Hippocampal formation (tissue), 2 donors: Measurements from ENCODE around the gene PRRC2A.

ENCODE experiments used
- DNase-seq, 2 donors: peaks; one replicate each; lab custom pipeline; 2025; lab: John Stamatoyannopoulos, UW

Gene PRRC2A

GRCh38 chr6:31665501-31666336, 45.2 kb downstream of the PRRC2A start, which contains the start of gene CSNK2B:
Gene CSNK2B (plus strand): TSS chr6:31666080. CDS start chr6:31666832, 752 bp downstream.
- DNase-seq, result peak; percentile 98

GRCh38 chr6:31666337-31666965, 45.9 kb downstream of the PRRC2A start:
- DNase-seq, result no peak

GRCh38 chr6:31669676-31670075, 49.2 kb downstream of the PRRC2A start, which contains the start of gene LY6G5B:
Gene LY6G5B (plus strand): TSS chr6:31669976. CDS start chr6:31670951, 975 bp downstream.
- DNase-seq, result no peak

- DNase-seq, result no peak
Observed at GRCh38 chr6:31676322-31676903, 55.9 kb downstream of the PRRC2A start.

- no peak for DNase-seq
Observed at GRCh38 chr6:31676904-31677303, 56.4 kb downstream of the PRRC2A start.

GRCh38 chr6:31677955-31678354, 57.4 kb downstream of the PRRC2A start:
- DNase-seq, result no peak

DNA sequence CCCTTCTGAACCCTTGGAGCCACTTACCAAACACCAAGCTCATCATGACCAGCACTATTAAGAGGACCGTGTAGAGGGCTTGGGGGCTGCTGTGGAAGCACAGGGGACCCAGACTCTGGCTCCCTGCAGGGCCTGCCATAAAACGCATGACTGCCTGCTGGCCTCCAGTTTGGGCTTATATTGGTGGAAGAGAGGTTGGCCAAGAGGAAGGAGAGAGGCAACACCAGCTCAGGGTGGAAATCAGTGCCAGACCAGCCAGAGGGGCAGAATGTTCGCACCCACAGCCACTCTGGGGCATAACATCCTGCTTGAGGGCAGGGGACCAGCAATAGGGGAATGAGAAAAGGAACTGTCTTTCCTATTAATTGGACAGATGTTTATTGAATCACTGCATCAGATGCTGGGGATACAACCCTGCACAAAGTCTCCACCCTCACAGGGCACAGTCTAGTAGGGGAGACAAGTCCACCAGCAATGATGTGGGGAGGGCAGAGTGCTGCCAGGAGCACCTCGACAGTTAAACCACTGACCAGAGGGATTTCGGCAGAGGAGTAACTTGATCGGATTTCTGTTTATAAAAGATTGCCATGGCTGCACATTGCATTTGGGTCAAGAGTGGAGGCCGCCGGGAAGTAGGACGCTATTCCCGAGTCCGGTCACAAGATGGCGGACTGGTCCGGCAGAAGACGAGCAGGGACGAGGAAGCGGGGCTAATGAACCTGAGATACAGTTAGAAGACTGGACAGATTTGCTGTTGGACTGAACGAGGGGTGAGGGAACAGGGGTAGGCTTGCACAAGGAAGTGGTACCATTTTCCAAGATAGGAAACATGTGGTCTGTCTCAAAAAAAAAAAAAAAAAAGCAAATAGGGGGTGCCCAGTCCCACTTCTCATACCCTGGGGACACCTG, 60.0 kb downstream of the PRRC2A start, which contains the start of gene LY6G5C:
LY6G5C (minus strand) TSS at position 842 of the 909 bp plus-strand sequence; CDS start at position 148, 694 bp downstream.
- DNase-seq, result peak; percentile 63 to 83

GRCh38 chr6:31681135-31681671, 60.7 kb downstream of the PRRC2A start:
- peak in 1 of 2 donors; percentile 23 for DNase-seq

GRCh38 chr6:31683591-31683990, 63.1 kb downstream of the PRRC2A start:
- no peak for DNase-seq

DNA sequence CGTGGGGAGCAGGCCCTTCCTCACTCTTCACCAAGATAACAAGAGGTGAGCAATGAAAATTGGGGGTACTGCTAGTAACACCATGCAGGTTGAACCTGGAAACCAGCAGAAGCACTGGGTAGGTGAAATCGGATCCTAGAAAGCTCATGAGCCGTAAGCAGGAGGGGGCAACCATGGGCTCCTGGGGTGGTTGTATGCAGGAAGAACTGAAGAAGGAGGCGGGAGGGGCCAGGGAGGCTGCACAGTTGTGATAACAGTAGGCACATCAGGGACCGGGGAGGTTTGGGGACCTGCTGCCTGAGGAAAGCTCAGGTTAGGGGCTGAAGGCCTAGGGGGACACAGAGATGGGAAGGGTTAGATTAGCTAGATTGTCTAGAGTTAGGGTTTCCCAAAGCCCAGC, 66.0 kb downstream of the PRRC2A start:
- DNase-seq, result no peak

GRCh38 chr6:31687321-31687720, 66.8 kb downstream of the PRRC2A start:
- DNase-seq, result no peak
